HCT116 (cell line): Measurements from ENCODE around the gene PRR7. TPM values are rescaled to one million over a fixed set of nuclear protein-coding genes. Genes with fewer than 3 reads are reported as not detected.

Source experiments
- ATAC-seq: fragments of 200-7000 bp; cut with Tn5 transposase; 2 replicates; pipeline ENCODE4 v1.9.1; 2020; ENCODE audit warnings: mild to moderate bottlenecking, moderate library complexity
- BruUV-seq: library from RNA; stranded (reverse); fragments of 400-500 nt; replicated peaks from 2 replicates; lab custom pipeline; 2021; lab: Mats Ljungman, UMichigan
- CTCF ChIA-PET: fragments of 300-600 bp; sonication (Branson Sonifier 250); formaldehyde crosslinking; loops from one replicate; lab custom pipeline; 2021; ENCODE audit warnings: antibody characterized with exemption; lab: Charles Lee
- POLR2A ChIA-PET: fragments of 300-600, 350-600 bp; sonication (Branson Sonifier 250); formaldehyde crosslinking; loops from one replicate; lab custom pipeline; 2021; ENCODE audit warnings: antibody characterized with exemption; lab: Charles Lee
- RAD21 ChIA-PET, 2 experiments: fragments of 300-600 bp; sonication (Branson Sonifier 250); formaldehyde crosslinking; loops; one replicate each; lab custom pipeline; 2023; ENCODE audit warnings: low total read pairs in 2 of 2; ENCODE audit not compliant: uncharacterized antibody in 2 of 2, unreplicated experiment in 2 of 2, low non-redundant PET in 1 of 2; lab: Charles Lee
- DNase-seq: peaks from one replicate; pipeline ENCODE4 v3.0.0-alpha.2; 2010; ENCODE audit warnings: low read depth, low spot score
- H2AFZ ChIP-seq: fragments of 200-600 bp; shearing (Covaris generic), sonication (generic); 2 replicates; pipeline ENCODE4 v1.6.1; 2017; ENCODE audit warnings: low read depth, mixed run types, mixed read lengths, antibody characterized with exemption, low read length; ENCODE audit not compliant: poor library complexity, severe bottlenecking
- H3K27ac ChIP-seq: 2 replicates; pipeline ENCODE4 v1.5.1; 2012; ENCODE audit warnings: low read depth, low read length
- H3K27me3 ChIP-seq: fragments of 200-600 bp; sonication (generic); 2 replicates; pipeline ENCODE4 v1.6.1; 2016; ENCODE audit warnings: mixed run types, low read length, mixed read lengths; ENCODE audit not compliant: insufficient read depth
- H3K36me3 ChIP-seq, 2 experiments: fragments of 200-500 bp in 1 of 2; fragments of 200-600 bp in 1 of 2; sonication (Bioruptor generic) in 1 of 2; sonication (generic) in 1 of 2; 2 replicates each; pipeline versions ENCODE4 v1.5.1 to v1.6.1; 2014 to 2016; ENCODE audit warnings: low read length in 2 of 2, inconsistent platforms in 1 of 2, mixed read lengths in 1 of 2, mixed run types in 1 of 2; ENCODE audit not compliant: insufficient read depth in 2 of 2, control insufficient read depth in 1 of 2
- H3K4me1 ChIP-seq, 2 experiments: fragments of 200-600 bp in 1 of 2; sonication (generic) in 1 of 2; 2 replicates each; pipeline versions ENCODE4 v1.5.1 to v1.6.1; 2012 to 2017; ENCODE audit warnings: low read length in 2 of 2, inconsistent platforms in 1 of 2, mild to moderate bottlenecking in 1 of 2, mixed read lengths in 1 of 2, mixed run types in 1 of 2, moderate library complexity in 1 of 2; ENCODE audit not compliant: insufficient read depth in 2 of 2, control insufficient read depth in 1 of 2
- H3K4me2 ChIP-seq: fragments of 200-600 bp; sonication (generic); 2 replicates; pipeline ENCODE4 v1.6.1; 2017; ENCODE audit warnings: mixed run types, low read length, mixed read lengths
- H3K4me3 ChIP-seq, 2 experiments: fragments of 200-600 bp in 1 of 2; sonication (generic) in 1 of 2; replicated peaks in 1 of 2; 2 replicates each; pipeline ENCODE4 v1.5.1; 2011 to 2016; ENCODE audit warnings: low read length in 2 of 2, control low read depth in 1 of 2, low read depth in 1 of 2, mild to moderate bottlenecking in 1 of 2, mixed read lengths in 1 of 2, mixed run types in 1 of 2
- H3K79me2 ChIP-seq: fragments of 200-600 bp; sonication (generic); 2 replicates; pipeline ENCODE4 v1.6.1; 2017; ENCODE audit warnings: mild to moderate bottlenecking, mixed run types, low read length, moderate library complexity, mixed read lengths; ENCODE audit not compliant: insufficient read depth
- H3K9ac ChIP-seq: fragments of 200-600 bp; sonication (generic); 2 replicates; pipeline ENCODE4 v1.6.1; 2016; ENCODE audit warnings: low read length, mixed read lengths
- H3K9me2 ChIP-seq: fragments of 200-600 bp; sonication (generic), shearing (Covaris generic); 2 replicates; pipeline ENCODE4 v1.6.1; 2017; ENCODE audit warnings: mixed run types, mild to moderate bottlenecking, moderate library complexity; ENCODE audit not compliant: insufficient read depth
- H3K9me3 ChIP-seq, 2 experiments: fragments of 200-500 bp in 1 of 2; fragments of 200-600 bp in 1 of 2; sonication (Bioruptor generic) in 1 of 2; sonication (generic) in 1 of 2; 2 replicates each; pipeline ENCODE4 v1.6.1; 2014 to 2017; ENCODE audit warnings: low read length in 2 of 2, mixed read lengths in 2 of 2, inconsistent platforms in 1 of 2, low read depth in 1 of 2, mild to moderate bottlenecking in 1 of 2, mixed run types in 1 of 2, moderate library complexity in 1 of 2; ENCODE audit not compliant: control insufficient read depth in 1 of 2, insufficient read depth in 1 of 2
- H4K20me1 ChIP-seq: fragments of 200-600 bp; sonication (generic), shearing (Covaris generic); 2 replicates; pipeline ENCODE4 v1.6.1; 2017; ENCODE audit warnings: mixed run types, mild to moderate bottlenecking, moderate library complexity; ENCODE audit not compliant: insufficient read depth
- ATF3 ChIP-seq: IDR thresholded peaks from 2 replicates; pipeline ENCODE4 v1.6.1; 2012
- CBX3 ChIP-seq: IDR thresholded peaks from 2 replicates; pipeline ENCODE4 v1.6.1; 2012; ENCODE audit warnings: low read depth
- EGR1 ChIP-seq: IDR thresholded peaks from 2 replicates; pipeline ENCODE4 v1.6.1; 2012; ENCODE audit warnings: low read depth
- JUND ChIP-seq: IDR thresholded peaks from 2 replicates; pipeline ENCODE4 v1.6.1; 2012
- POLR2AphosphoS5 ChIP-seq: IDR thresholded peaks from 2 replicates; pipeline ENCODE4 v1.6.1; 2011; ENCODE audit warnings: mild to moderate bottlenecking, low read depth, low read length, moderate library complexity
- ZBTB33 ChIP-seq: IDR thresholded peaks from 2 replicates; pipeline ENCODE4 v1.6.1; 2011; ENCODE audit warnings: mild to moderate bottlenecking, low read length, moderate library complexity; ENCODE audit not compliant: insufficient replicate concordance; ENCODE audit errors: extremely low read depth
- ZFX ChIP-seq: fragments of 450-650 bp; IDR thresholded peaks from 2 replicates; pipeline ENCODE4 v1.6.1; 2017
- intact Hi-C: fragments of 100-400 bp; cut with micrococcal nuclease; formaldehyde crosslinking; loops from 2 replicates; pipeline ENCODE4 v1.10.0; 2022
- total RNA-seq: library from RNA; stranded (reverse); gene quantifications from one replicate; pipeline ENCODE4 v1.2.1, GENCODE V29; 2021; ENCODE audit not compliant: unreplicated experiment

Gene PRR7
- total RNA-seq, 1 experiment from 2014 or later: 39.9 TPM

GRCh38 chr5:177447066-177447610 is 524 bp downstream of the PRR7 start:
- no peaks in the 10 kb centered on the region for H3K9me2 ChIP-seq
- H3K9ac ChIP-seq: peak overlapping the region; percentile 99
- peak overlapping the region; percentile 99 for H3K4me2 ChIP-seq
- H3K4me1 ChIP-seq: peaks cover 12 to 59% of the 10 kb centered on the region in 2 experiments
- no peak overlapping the region for H2AFZ ChIP-seq
- H3K27ac ChIP-seq: peak overlapping the region; percentile 95
- peaks cover 3% of the 10 kb centered on the region; the same call in 1 of the 2 replicates for H4K20me1 ChIP-seq
- ChIA-PET RAD21 (interaction anchor here in 1 of 2 experiments (1.2 kb wide), 2 partner anchors 45 to 76 kb away, joined by 3 to 4 read pairs; no protein-coding TSS in a partner anchor), CTCF (interaction anchor here (1.4 to 6.3 kb wide), 6 partner anchors 8 to 57 kb away, joined by 3 to 53 read pairs (median 12); partner anchors contain the start of gene PDLIM7), POLR2A (interaction anchor here (0.7 to 2.2 kb wide), 7 partner anchors 8 to 57 kb away, joined by 3 to 9 read pairs (median 5); partner anchors contain the start of gene PDLIM7)
- H3K36me3 ChIP-seq: peaks cover 0 to 17% of the 10 kb centered on the region in 2 experiments; a peak in 2 of 4 replicates
- no peak for DNase-seq
- intact Hi-C loops: no loop called here
- ATAC-seq: peak; percentile 35
- H3K79me2 ChIP-seq: peaks cover 71% of the 10 kb centered on the region
- H3K27me3 ChIP-seq: no peaks in the 10 kb centered on the region
- peak overlapping the region; percentile 55 to 86 for H3K4me3 ChIP-seq
- no TSS peak for BruUV-seq
- no peak for TF ChIP-seq ATF3
- no peak for TF ChIP-seq JUND
- no peak for TF ChIP-seq CBX3
- no peak for TF ChIP-seq POLR2AphosphoS5
- TF ChIP-seq ZFX: no peak
- no peak for TF ChIP-seq ZBTB33
- no peak for TF ChIP-seq EGR1
- H3K9me3 ChIP-seq: no peaks in the 10 kb centered on the region
